ENCODE results near the gene LIMS3. TPM values are rescaled to one million over a fixed set of nuclear protein-coding genes. Genes with fewer than 3 reads are reported as not detected.
"Not testable (repeated sequence)": the region's sequence is repeated elsewhere in the genome, so short reads cannot be mapped to it uniquely, and the experiment has no call there.

The LIMS3 gene
- total and polyA plus RNA-seq, 2 experiments from 2014 or later, result 3.9 to 10.2 TPM

DNA sequence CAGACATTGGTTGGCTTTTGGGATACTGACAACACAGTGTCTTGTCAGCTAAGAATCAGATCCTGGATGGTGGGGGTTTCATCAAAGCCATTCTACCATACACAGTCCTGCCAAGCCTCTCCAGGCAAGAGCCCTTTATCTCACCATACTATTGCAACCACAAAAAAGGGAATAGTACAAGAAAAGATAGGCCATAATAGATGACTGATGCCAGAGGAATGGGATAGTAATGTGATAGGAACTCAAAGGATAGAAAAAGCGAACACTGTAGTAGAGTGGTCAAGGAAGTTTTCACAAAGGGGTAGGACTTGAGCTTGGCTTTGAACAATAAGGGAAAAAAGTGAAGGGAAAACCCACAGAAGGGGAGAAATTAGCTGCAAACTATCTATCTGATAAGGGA lies 30.7 kb downstream of the LIMS3 start:
- H3K79me2 ChIP-seq (ENCODE audit: insufficient read depth); H3K27me3 ChIP-seq (replicated peaks; ENCODE audit: insufficient read depth); H3K4me1 ChIP-seq (ENCODE audit: insufficient read depth); H3K36me3 ChIP-seq (ENCODE audit: low read depth); H4K20me1 ChIP-seq (ENCODE audit: insufficient read depth); H3K4me3 ChIP-seq; H2AFZ ChIP-seq; H3K27ac ChIP-seq; H3F3A ChIP-seq (ENCODE audit: insufficient read depth); H3K9me2 ChIP-seq (ENCODE audit: insufficient read depth); H3K4me2 ChIP-seq (ENCODE audit: unreplicated experiment); in situ Hi-C loops (cut with MboI); H3K9ac ChIP-seq; DNase-seq; H3K9me3 ChIP-seq (ENCODE audit: low read depth): not testable (repeated sequence)
- no CpG with 5 or more reads among the region's 1 CpG for WGBS, 2 experiments (ENCODE audit: low coverage in 1 of 2, low lambda C conversion rate in 2 of 2, missing lambda C conversion rate in 2 of 2)

DNA sequence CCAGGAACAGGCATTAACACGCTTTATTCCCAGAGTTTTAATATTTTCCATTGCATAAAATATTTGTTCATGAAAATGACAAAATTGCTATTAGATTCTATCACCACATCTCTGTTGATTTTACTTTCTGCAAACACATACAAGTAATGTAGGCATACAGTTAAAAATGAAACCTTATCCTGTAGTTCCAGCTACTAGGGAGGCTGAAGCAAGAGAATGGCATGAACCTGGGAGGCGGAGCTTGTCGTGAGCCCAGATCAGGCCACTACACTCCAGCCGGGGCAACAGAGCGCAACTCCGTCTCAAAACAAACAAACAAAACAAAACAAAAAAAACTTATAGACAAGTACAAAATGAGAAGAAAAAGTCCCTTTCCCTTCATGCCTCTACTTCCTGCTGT lies 38.0 kb downstream of the LIMS3 start:
- H3K79me2 ChIP-seq (ENCODE audit: insufficient read depth); H3F3A ChIP-seq (ENCODE audit: insufficient read depth); DNase-seq; H3K9me2 ChIP-seq (ENCODE audit: insufficient read depth); H2AFZ ChIP-seq; H3K4me2 ChIP-seq (ENCODE audit: unreplicated experiment); H3K36me3 ChIP-seq (ENCODE audit: low read depth); in situ Hi-C loops (cut with MboI); H3K27ac ChIP-seq; H3K4me3 ChIP-seq; H4K20me1 ChIP-seq (ENCODE audit: insufficient read depth); H3K9me3 ChIP-seq (ENCODE audit: low read depth); H3K27me3 ChIP-seq (replicated peaks; ENCODE audit: insufficient read depth); H3K9ac ChIP-seq; H3K4me1 ChIP-seq (ENCODE audit: insufficient read depth): not testable (repeated sequence)
- no CpG with 5 or more reads among the region's 6 CpGs for WGBS, 2 experiments (ENCODE audit: low coverage in 1 of 2, low lambda C conversion rate in 2 of 2, missing lambda C conversion rate in 2 of 2)

DNA sequence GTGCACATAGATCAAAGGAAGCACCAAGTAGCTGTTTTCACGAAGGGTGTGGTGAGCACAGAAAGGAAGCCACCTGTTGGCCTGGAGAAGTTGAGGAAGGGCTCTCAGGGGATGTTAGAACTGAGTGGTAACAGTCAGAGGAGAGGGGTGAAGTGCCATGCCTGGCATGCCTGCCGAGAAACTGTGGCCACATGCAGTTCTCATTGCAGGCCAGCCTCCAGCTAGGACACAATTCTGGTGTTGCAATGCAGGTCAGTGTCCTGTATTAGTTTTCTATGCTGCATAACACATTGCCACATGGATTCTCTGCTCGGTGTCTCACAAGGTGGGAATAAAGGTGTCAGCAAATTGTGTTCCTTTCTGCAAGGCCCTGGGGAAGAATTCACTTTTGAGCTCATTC lies 46.9 kb downstream of the LIMS3 start:
- H3K27ac ChIP-seq; H3K79me2 ChIP-seq (ENCODE audit: insufficient read depth); H2AFZ ChIP-seq; H3K4me2 ChIP-seq (ENCODE audit: unreplicated experiment); in situ Hi-C loops (cut with MboI); H3K36me3 ChIP-seq (ENCODE audit: low read depth); H3K9ac ChIP-seq; H3K4me1 ChIP-seq (ENCODE audit: insufficient read depth); H4K20me1 ChIP-seq (ENCODE audit: insufficient read depth); DNase-seq; H3K9me3 ChIP-seq (ENCODE audit: low read depth); H3K4me3 ChIP-seq; H3K27me3 ChIP-seq (replicated peaks; ENCODE audit: insufficient read depth); H3F3A ChIP-seq (ENCODE audit: insufficient read depth); H3K9me2 ChIP-seq (ENCODE audit: insufficient read depth): not testable (repeated sequence)
- no CpG with 5 or more reads among the region's 3 CpGs for WGBS, 2 experiments (ENCODE audit: low coverage in 1 of 2, low lambda C conversion rate in 2 of 2, missing lambda C conversion rate in 2 of 2)

DNA sequence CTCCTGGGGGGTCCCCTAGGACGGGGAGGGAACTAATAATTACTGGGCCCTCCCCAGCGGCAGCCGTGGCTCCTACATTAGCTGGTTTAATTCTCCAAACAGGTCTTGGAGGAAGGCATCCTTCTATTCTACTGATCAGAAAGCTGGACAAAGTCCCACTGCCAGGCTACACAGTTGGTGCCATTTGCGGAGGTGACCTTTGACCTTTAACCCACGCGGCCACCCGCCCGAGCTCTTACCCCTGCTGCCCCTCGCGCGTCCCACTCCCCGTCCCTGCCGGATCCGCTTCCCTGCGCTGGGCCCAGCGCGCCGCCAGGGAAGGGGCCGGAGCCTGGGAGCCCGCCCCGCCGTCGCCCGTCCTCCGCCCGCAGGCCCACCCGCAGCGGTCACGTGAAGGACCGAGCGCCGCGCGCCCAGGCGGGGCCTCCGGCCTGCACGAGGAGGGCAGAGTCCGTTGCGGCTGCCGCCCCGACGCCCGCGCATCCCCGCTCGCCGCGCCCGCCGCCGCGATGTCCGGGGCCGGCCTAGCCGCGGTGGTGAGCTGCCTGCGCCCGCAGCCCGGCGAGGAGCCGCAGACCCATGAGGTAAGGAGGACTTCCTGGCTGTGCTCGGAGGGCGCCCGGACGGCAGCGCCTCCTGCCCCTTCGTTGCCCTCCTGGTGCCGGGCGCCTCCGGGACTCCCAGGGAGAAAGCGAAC lies 48.9 kb downstream of the LIMS3 start:
- H3K9me3 ChIP-seq (ENCODE audit: low read depth); H2AFZ ChIP-seq; H3K9ac ChIP-seq; H3F3A ChIP-seq (ENCODE audit: insufficient read depth); H3K27ac ChIP-seq; H3K9me2 ChIP-seq (ENCODE audit: insufficient read depth); H3K4me2 ChIP-seq (ENCODE audit: unreplicated experiment); H3K4me3 ChIP-seq; H3K4me1 ChIP-seq (ENCODE audit: insufficient read depth); in situ Hi-C loops (cut with MboI); DNase-seq; H3K27me3 ChIP-seq (replicated peaks; ENCODE audit: insufficient read depth); H3K79me2 ChIP-seq (ENCODE audit: insufficient read depth); H3K36me3 ChIP-seq (ENCODE audit: low read depth); H4K20me1 ChIP-seq (ENCODE audit: insufficient read depth): not testable (repeated sequence)
- WGBS, 2 experiments (ENCODE audit: low coverage in 1 of 2, low lambda C conversion rate in 2 of 2, missing lambda C conversion rate in 2 of 2), result no CpG with 5 or more reads among the region's 71 CpGs

DNA sequence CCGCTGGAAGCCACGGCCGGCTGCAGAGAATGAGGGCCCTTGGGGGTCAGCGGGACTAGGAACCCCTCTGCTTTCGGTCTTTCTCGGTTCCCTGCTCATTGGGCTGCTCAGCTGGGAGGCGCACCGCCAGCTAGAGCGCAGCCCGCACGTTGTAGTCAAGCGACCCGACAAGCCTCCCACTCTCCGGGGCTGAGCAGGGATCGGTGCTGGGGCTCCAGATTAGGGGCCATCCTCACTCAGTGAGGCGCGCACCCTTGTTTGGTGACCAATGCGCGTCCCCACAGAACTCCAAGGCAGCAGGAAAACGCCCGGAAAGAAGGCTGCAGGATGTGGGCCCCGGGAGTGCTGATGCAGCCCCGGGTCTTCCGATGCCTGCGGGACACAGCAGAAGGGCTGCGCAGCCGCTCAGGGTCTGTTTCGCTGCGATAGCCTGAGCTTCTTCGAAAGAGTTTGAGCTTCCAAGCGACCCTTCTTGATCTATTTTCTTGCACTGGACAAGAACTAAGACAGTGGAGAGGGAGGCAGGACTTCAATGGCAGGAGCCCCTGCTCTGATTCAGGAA lies 49.6 kb downstream of the LIMS3 start:
- H3K9me3 ChIP-seq (ENCODE audit: low read depth); H3K36me3 ChIP-seq (ENCODE audit: low read depth); H3F3A ChIP-seq (ENCODE audit: insufficient read depth); H3K79me2 ChIP-seq (ENCODE audit: insufficient read depth); DNase-seq; in situ Hi-C loops (cut with MboI); H3K27ac ChIP-seq; H3K4me3 ChIP-seq; H3K4me2 ChIP-seq (ENCODE audit: unreplicated experiment); H3K9ac ChIP-seq; H2AFZ ChIP-seq; H3K27me3 ChIP-seq (replicated peaks; ENCODE audit: insufficient read depth); H3K9me2 ChIP-seq (ENCODE audit: insufficient read depth); H4K20me1 ChIP-seq (ENCODE audit: insufficient read depth); H3K4me1 ChIP-seq (ENCODE audit: insufficient read depth): not testable (repeated sequence)
- no CpG with 5 or more reads among the region's 31 CpGs for WGBS, 2 experiments (ENCODE audit: low coverage in 1 of 2, low lambda C conversion rate in 2 of 2, missing lambda C conversion rate in 2 of 2)

DNA sequence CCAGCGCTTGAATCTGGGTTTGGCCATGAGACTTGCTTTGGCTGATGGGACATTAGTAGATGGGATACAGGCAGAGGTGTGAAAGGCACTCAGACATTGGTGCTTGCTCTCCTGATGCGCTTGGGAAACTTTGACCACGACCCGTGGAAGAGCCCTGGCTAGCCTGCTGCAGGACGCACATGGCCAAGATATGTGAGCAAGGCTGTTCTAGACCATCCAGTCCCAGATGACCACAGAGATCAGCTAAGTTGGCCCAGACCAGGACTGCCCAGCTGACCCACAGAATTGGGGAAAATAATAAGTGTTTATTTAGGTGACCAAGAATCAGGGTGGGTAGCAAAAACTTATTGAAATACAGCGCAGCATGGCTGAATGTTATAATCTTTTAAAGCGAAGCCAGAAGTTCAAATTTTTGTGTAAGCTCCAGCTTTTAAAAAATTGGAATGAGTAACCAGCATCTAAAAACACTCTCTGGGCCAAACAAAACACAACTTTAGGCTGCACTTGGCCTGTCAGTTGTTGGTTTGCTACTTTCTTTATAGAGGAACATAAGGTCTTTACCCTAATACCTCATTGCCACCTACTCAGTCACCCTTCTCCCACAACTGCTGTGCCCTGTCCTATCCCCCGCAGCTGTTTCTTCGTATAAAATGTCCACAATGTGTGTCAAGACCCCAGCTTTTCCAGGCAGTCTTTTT lies 51.8 kb downstream of the LIMS3 start:
- in situ Hi-C loops (cut with MboI); H3K27ac ChIP-seq; H3K4me3 ChIP-seq; H3K9ac ChIP-seq; H3K36me3 ChIP-seq (ENCODE audit: low read depth); DNase-seq; H3K9me2 ChIP-seq (ENCODE audit: insufficient read depth); H3F3A ChIP-seq (ENCODE audit: insufficient read depth); H3K27me3 ChIP-seq (replicated peaks; ENCODE audit: insufficient read depth); H3K9me3 ChIP-seq (ENCODE audit: low read depth); H2AFZ ChIP-seq; H3K4me1 ChIP-seq (ENCODE audit: insufficient read depth); H3K79me2 ChIP-seq (ENCODE audit: insufficient read depth); H3K4me2 ChIP-seq (ENCODE audit: unreplicated experiment); H4K20me1 ChIP-seq (ENCODE audit: insufficient read depth): not testable (repeated sequence)
- WGBS, 2 experiments (ENCODE audit: low coverage in 1 of 2, low lambda C conversion rate in 2 of 2, missing lambda C conversion rate in 2 of 2), result no CpG with 5 or more reads among the region's 9 CpGs

DNA sequence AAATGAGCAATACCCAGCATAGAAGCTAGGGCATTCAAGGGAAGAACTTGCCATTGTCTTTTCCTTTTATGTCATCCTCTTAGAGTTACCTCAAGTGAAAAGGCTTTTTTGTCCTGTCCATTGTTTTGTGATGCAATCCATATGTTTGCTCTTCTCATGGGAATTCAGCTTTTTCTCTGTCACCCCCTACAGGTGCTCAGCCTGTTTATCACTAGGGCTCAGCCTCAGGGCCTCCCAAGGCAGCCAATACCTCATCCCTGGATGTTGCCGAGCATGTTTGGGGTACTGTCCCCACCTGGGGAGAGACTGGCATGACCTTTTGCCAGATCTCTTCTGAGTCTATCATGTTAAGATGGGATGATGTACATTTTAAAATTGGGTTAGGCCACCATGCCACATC lies 65.5 kb downstream of the LIMS3 start:
- H3K9ac ChIP-seq; H3K4me1 ChIP-seq (ENCODE audit: insufficient read depth); DNase-seq; H3K27me3 ChIP-seq (replicated peaks; ENCODE audit: insufficient read depth); H2AFZ ChIP-seq; in situ Hi-C loops (cut with MboI); H3K36me3 ChIP-seq (ENCODE audit: low read depth); H3K9me2 ChIP-seq (ENCODE audit: insufficient read depth); H4K20me1 ChIP-seq (ENCODE audit: insufficient read depth); H3K27ac ChIP-seq; H3K79me2 ChIP-seq (ENCODE audit: insufficient read depth); H3K4me3 ChIP-seq; H3F3A ChIP-seq (ENCODE audit: insufficient read depth); H3K9me3 ChIP-seq (ENCODE audit: low read depth); H3K4me2 ChIP-seq (ENCODE audit: unreplicated experiment): not testable (repeated sequence)
- WGBS, 2 experiments (ENCODE audit: low coverage in 1 of 2, low lambda C conversion rate in 2 of 2, missing lambda C conversion rate in 2 of 2), result no CpG with 5 or more reads among the region's 1 CpG

Data from GM23248 (cell line).